Gastrocnemius medialis (tissue), 4 donors: ENCODE results near the gene ADAMTSL3. TPM values are rescaled to one million over a fixed set of nuclear protein-coding genes. Genes with fewer than 3 reads are reported as not detected.
A peak's percentile ranks its signal among the peaks of the same experiment; 100 is the strongest.

Source experiments
- ATAC-seq, 2 donors: fragments of 150-250 bp; one replicate each; pipeline ENCODE4 v1.9.1; 2016
- DNase-seq, 2 donors: peaks; one replicate each; pipeline ENCODE4 v3.0.0-alpha.2; 2019
- H3K27ac ChIP-seq, 4 donors: fragments of 200-600 bp; sonication (generic); 1 replicate in 1 of 4; 2 replicates in 3 of 4; pipeline ENCODE4 v1.5.1; 2016 to 2018; ENCODE audit warnings: mild to moderate bottlenecking in 2 of 4, moderate library complexity in 1 of 4
- H3K27me3 ChIP-seq, 3 donors: fragments of 200-600 bp; sonication (generic) in 2 of 3; 1 replicate in 1 of 3; 2 replicates in 2 of 3; pipeline versions ENCODE4 v1.5.1 to v1.6.0; 2016 to 2019; ENCODE audit warnings: mild to moderate bottlenecking in 1 of 3, moderate library complexity in 1 of 3
- H3K36me3 ChIP-seq, 2 donors: fragments of 200-600 bp; sonication (generic) in 1 of 2; one replicate each; pipeline ENCODE4 v1.5.1; 2017 to 2018
- H3K4me1 ChIP-seq, 2 donors: fragments of 200-600 bp; sonication (generic) in 1 of 2; one replicate each; pipeline ENCODE4 v1.5.1; 2016 to 2017; ENCODE audit warnings: mild to moderate bottlenecking in 2 of 2
- H3K4me3 ChIP-seq, 4 donors: fragments of 200-600 bp; sonication (generic) in 3 of 4; 1 replicate in 1 of 4; 2 replicates in 3 of 4; pipeline ENCODE4 v1.5.1; 2016 to 2019; ENCODE audit warnings: mild to moderate bottlenecking in 2 of 4
- H3K9me3 ChIP-seq, 3 donors: fragments of 200-600 bp; sonication (generic) in 2 of 3; 1 replicate in 1 of 3; 2 replicates in 2 of 3; pipeline ENCODE4 v1.5.1; 2016 to 2019
- CTCF ChIP-seq, 5 experiments: fragments of 450-650 bp in 3 of 5; fragments of 200-600 bp in 2 of 5; sonication (generic) in 2 of 5; IDR thresholded peaks in 4 of 5; conservative IDR thresholded peaks in 1 of 5; 1 replicate in 4 of 5; 2 replicates in 1 of 5; pipeline ENCODE4 v1.5.1; 2016 to 2019; ENCODE audit warnings: antibody characterized with exemption in 5 of 5, mild to moderate bottlenecking in 3 of 5, moderate library complexity in 3 of 5
- POLR2A ChIP-seq, 2 donors: fragments of 450-650 bp; IDR thresholded peaks; one replicate each; pipeline ENCODE4 v1.6.1; 2017; ENCODE audit warnings: antibody characterized with exemption in 2 of 2, mild to moderate bottlenecking in 2 of 2, moderate library complexity in 2 of 2
- in situ Hi-C, 4 donors: fragments of 200-750 bp; cut with MboI; loops; one replicate each; pipeline versions ENCODE4 v1.15.0 to v1.8.0; 2017; ENCODE audit warnings: low sequenced_read_pairs in 4 of 4
- intact Hi-C: fragments of 100-400 bp; cut with DNase I; formaldehyde crosslinking; loops from one replicate; pipeline ENCODE4 v1.15.1; 2023; ENCODE audit warnings: low total_unique reads
- total RNA-seq, 4 donors: library from RNA; depleted of rRNA; stranded (reverse); fragments of >200 nt; gene quantifications; one replicate each; pipeline versions ENCODE4 v1.1.0 to v1.2.3, GENCODE V29; 2016

The ADAMTSL3 gene
- total RNA-seq, 4 donors from 2014 or later, result 0.66 to 2.9 (median 0.76) TPM

- no peaks in the 10 kb centered on the region for H3K36me3 ChIP-seq
- TF ChIP-seq CTCF (IDR thresholded peaks at IDR 0.05 in 4 of 5, conservative IDR thresholded peaks at IDR 0.05 in 1 of 5), result no peak
- TF ChIP-seq POLR2A (IDR thresholded peaks at IDR 0.05), result no peak
- ATAC-seq, result no peak
- H3K9me3 ChIP-seq, result no peaks in the 10 kb centered on the region
- no peak overlapping the region for H3K4me3 ChIP-seq
- in situ Hi-C loops (no loop called here), intact Hi-C loops (no loop called here)
- peaks cover 16 to 21% of the 10 kb centered on the region in 2 donors for H3K4me1 ChIP-seq
- no peak for DNase-seq
- H3K27me3 ChIP-seq, result no peaks in the 10 kb centered on the region
- H3K27ac ChIP-seq, result no peak overlapping the region
Measured at GRCh38 chr15:83887961-83888360, 234.0 kb downstream of the ADAMTSL3 start.

GRCh38 chr15:83889995-83890394, 236.1 kb downstream of the ADAMTSL3 start:
- in situ Hi-C loops, result no loop called here
- ATAC-seq (no peak), DNase-seq (no peak)
- peaks cover 16 to 21% of the 10 kb centered on the region in 2 donors for H3K4me1 ChIP-seq
- no peak overlapping the region for H3K4me3 ChIP-seq
- intact Hi-C loops, result no loop called here
- H3K36me3 ChIP-seq, result no peaks in the 10 kb centered on the region
- no peaks in the 10 kb centered on the region for H3K27me3 ChIP-seq
- H3K27ac ChIP-seq, result peak overlapping the region in 3 of 4 donors; percentile 21 to 52 (median 48)
- no peaks in the 10 kb centered on the region for H3K9me3 ChIP-seq
- TF ChIP-seq CTCF (IDR thresholded peaks at IDR 0.05 in 4 of 5, conservative IDR thresholded peaks at IDR 0.05 in 1 of 5), result no peak

- no peaks in the 10 kb centered on the region for H3K27me3 ChIP-seq
- H3K4me3 ChIP-seq, result no peak overlapping the region
- peaks cover 16 to 21% of the 10 kb centered on the region in 2 donors for H3K4me1 ChIP-seq
- H3K9me3 ChIP-seq, result no peaks in the 10 kb centered on the region
- no peak for TF ChIP-seq POLR2A (IDR thresholded peaks at IDR 0.05)
- no peak for TF ChIP-seq CTCF (IDR thresholded peaks at IDR 0.05 in 4 of 5, conservative IDR thresholded peaks at IDR 0.05 in 1 of 5)
- in situ Hi-C loops (no loop called here), intact Hi-C loops (no loop called here)
- ATAC-seq, result peak; percentile 93 to 98
- H3K27ac ChIP-seq, result peak overlapping the region in 3 of 4 donors; percentile 21 to 52 (median 48)
- no peaks in the 10 kb centered on the region for H3K36me3 ChIP-seq
- no peak for DNase-seq
Measured at GRCh38 chr15:83890587-83890986, 236.7 kb downstream of the ADAMTSL3 start.

GRCh38 chr15:83892498-83892897, 238.6 kb downstream of the ADAMTSL3 start:
- in situ Hi-C loops (no loop called here), intact Hi-C loops (no loop called here)
- Histone ChIP-seq H3K9me3 (no peaks in the 10 kb centered on the region), H3K4me1 (peaks cover 16 to 21% of the 10 kb centered on the region in 2 donors), H3K27me3 (no peaks in the 10 kb centered on the region), H3K27ac (no peak overlapping the region), H3K4me3 (no peak overlapping the region), H3K36me3 (no peaks in the 10 kb centered on the region)
- TF ChIP-seq CTCF (IDR thresholded peaks at IDR 0.05 in 4 of 5, conservative IDR thresholded peaks at IDR 0.05 in 1 of 5) (no peak), POLR2A (IDR thresholded peaks at IDR 0.05) (no peak)
- ATAC-seq (no peak), DNase-seq (no peak)

GRCh38 chr15:83893308-83893707, 239.4 kb downstream of the ADAMTSL3 start:
- in situ Hi-C loops, result no loop called here
- Histone ChIP-seq H3K27me3 (no peaks in the 10 kb centered on the region), H3K27ac (no peak overlapping the region), H3K4me3 (no peak overlapping the region), H3K36me3 (no peaks in the 10 kb centered on the region), H3K9me3 (no peaks in the 10 kb centered on the region), H3K4me1 (peaks cover 16 to 21% of the 10 kb centered on the region in 2 donors)
- intact Hi-C loops, result no loop called here
- no peak for DNase-seq
- TF ChIP-seq POLR2A (IDR thresholded peaks at IDR 0.05), result no peak
- no peak for TF ChIP-seq CTCF (IDR thresholded peaks at IDR 0.05 in 4 of 5, conservative IDR thresholded peaks at IDR 0.05 in 1 of 5)
- ATAC-seq, result no peak
